ENCODE measurements around the gene POU2F2.
"Not testable (repeated sequence)": the region's sequence is repeated elsewhere in the genome, so short reads cannot be mapped to it uniquely, and the experiment has no call there.

POU2F2 gene

DNA sequence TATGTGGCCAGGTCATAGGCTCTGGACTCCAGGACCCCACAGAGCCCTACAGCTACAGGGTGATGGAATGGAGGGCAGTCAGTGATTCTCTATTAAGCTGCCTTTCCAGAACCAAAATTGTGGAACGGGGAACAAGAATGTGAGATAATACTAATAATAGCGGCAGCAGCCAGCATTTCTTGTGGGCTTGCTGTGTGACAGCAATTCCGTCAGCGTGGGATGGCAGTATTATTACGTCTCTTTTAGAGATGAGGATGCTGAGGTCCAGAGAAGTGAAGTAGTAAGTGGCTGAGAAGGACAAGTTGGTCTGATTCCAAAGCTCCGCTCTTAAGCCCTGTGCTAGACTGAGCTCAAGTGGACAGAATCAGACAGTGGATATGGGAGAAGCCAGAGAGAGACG, 86.7 kb downstream of the POU2F2 start:
- no peak overlapping the region for H3K4me3 ChIP-seq (ENCODE audit: low read depth in 1 of 2, low read length in 2 of 2)
- no peaks in the 10 kb centered on the region for H3K27me3 ChIP-seq (ENCODE audit: control insufficient read depth in 1 of 2, insufficient read depth in 2 of 2, low read length in 2 of 2)
- H3K27ac ChIP-seq (ENCODE audit: low read depth, low read length), result no peak overlapping the region
- H3K9me3 ChIP-seq (ENCODE audit: control insufficient read depth in 1 of 2, low read length in 2 of 2), result no peaks in the 10 kb centered on the region
- peaks cover 6 to 10% of the 10 kb centered on the region in 2 donors for H3K4me1 ChIP-seq (ENCODE audit: control insufficient read depth in 1 of 2, insufficient read depth in 2 of 2, low read length in 2 of 2)
- no peaks in the 10 kb centered on the region for H3K36me3 ChIP-seq (ENCODE audit: control insufficient read depth in 1 of 2, insufficient read depth in 2 of 2, low read length in 2 of 2)
- H3K9ac ChIP-seq (ENCODE audit: low read depth in 1 of 2, low read length in 2 of 2), result no peak overlapping the region

DNA sequence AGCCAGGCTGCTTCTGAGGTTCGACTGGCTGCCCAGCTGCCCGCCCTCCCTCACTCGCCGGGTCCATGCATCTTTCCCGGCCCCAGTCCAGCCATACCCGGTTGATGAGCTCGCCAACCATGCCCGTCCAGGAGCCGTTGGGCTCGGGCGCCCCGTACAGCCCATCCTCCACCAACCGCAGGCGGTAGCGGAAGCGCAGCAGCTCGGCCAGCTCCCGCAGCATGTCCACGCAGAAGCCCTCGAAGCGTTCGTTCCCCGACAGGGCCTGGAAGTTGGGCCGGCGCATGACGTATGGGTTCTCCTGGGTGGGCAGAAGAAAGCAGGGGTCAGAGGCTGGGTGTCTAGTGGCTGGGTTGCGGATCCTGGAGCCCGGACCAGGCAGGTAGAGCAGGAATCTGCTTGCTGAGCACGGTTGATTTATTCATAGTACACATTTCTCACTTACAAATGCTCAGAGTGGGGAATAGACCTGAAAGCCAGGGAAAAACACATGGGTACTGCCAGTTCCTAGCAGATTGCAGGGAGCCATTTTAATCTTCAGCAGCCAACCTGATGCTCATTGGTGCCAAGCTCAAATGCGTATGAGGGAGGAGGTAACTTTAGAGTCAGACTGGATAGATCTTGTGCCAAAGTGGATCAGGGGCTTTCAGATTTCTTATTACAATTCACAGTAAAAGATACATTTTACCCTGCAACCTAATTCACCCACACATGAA, 89.6 kb downstream of the POU2F2 start:
- no peak overlapping the region for H3K9ac ChIP-seq (ENCODE audit: low read depth in 1 of 2, low read length in 2 of 2)
- H3K9me3 ChIP-seq (ENCODE audit: control insufficient read depth in 1 of 2, low read length in 2 of 2), result no peaks in the 10 kb centered on the region
- no peaks in the 10 kb centered on the region for H3K27me3 ChIP-seq (ENCODE audit: control insufficient read depth in 1 of 2, insufficient read depth in 2 of 2, low read length in 2 of 2)
- H3K27ac ChIP-seq (ENCODE audit: low read depth, low read length), result no peak overlapping the region
- no peak overlapping the region for H3K4me3 ChIP-seq (ENCODE audit: low read depth in 1 of 2, low read length in 2 of 2)
- no peaks in the 10 kb centered on the region for H3K36me3 ChIP-seq (ENCODE audit: control insufficient read depth in 1 of 2, insufficient read depth in 2 of 2, low read length in 2 of 2)
- no peaks in the 10 kb centered on the region for H3K4me1 ChIP-seq (ENCODE audit: control insufficient read depth in 1 of 2, insufficient read depth in 2 of 2, low read length in 2 of 2)

DNA sequence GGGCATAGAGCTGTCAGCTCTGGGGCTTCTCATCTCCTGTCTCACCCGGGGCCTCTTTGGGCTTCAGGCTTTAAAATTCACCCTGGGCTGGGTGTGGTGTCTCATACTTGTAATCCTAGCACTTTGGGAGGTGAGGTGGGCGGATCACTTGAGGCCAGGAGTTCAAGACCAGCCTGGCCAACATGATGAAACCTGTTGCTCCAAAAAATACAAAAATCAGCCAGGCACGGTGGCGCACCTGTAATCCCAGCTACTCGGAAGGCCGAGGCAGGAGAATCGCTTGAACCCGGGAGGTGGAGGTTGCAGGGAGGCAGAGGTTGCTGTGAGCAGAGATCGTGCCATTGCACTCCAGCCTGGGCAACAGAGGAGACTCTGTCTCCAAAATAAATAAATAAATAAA, 91.8 kb downstream of the POU2F2 start:
- not testable (repeated sequence) for H3K27me3 ChIP-seq (ENCODE audit: control insufficient read depth in 1 of 2, insufficient read depth in 2 of 2, low read length in 2 of 2); H3K9me3 ChIP-seq (ENCODE audit: control insufficient read depth in 1 of 2, low read length in 2 of 2); H3K4me3 ChIP-seq (ENCODE audit: low read depth in 1 of 2, low read length in 2 of 2); H3K4me1 ChIP-seq (ENCODE audit: control insufficient read depth in 1 of 2, insufficient read depth in 2 of 2, low read length in 2 of 2); H3K36me3 ChIP-seq (ENCODE audit: control insufficient read depth in 1 of 2, insufficient read depth in 2 of 2, low read length in 2 of 2); H3K9ac ChIP-seq (ENCODE audit: low read depth in 1 of 2, low read length in 2 of 2); H3K27ac ChIP-seq (ENCODE audit: low read depth, low read length)

DNA sequence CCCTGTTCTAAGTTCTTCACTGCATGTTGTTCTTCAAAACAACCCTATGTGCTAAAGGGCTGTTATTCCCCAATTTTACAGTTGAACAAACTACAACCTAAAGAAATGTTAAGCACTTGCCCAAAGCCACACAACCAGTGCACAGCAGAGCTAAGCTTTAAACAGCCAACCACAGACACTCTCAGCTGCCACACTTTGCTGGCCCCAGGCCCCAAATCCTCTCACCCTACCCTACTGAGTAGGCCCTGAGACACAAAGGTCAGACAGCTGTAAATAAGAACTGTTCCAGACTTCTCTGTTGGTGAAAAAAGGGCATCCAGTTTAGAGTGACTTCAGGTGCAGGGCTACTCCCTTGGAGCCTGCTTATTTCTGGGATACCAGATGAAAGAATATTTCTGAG, 92.2 kb downstream of the POU2F2 start:
- Histone ChIP-seq H3K27ac (ENCODE audit: low read depth, low read length) (no peak overlapping the region), H3K27me3 (ENCODE audit: control insufficient read depth in 1 of 2, insufficient read depth in 2 of 2, low read length in 2 of 2) (no peaks in the 10 kb centered on the region), H3K36me3 (ENCODE audit: control insufficient read depth in 1 of 2, insufficient read depth in 2 of 2, low read length in 2 of 2) (no peaks in the 10 kb centered on the region), H3K4me3 (ENCODE audit: low read depth in 1 of 2, low read length in 2 of 2) (no peak overlapping the region), H3K9ac (ENCODE audit: low read depth in 1 of 2, low read length in 2 of 2) (no peak overlapping the region), H3K9me3 (ENCODE audit: control insufficient read depth in 1 of 2, low read length in 2 of 2) (no peaks in the 10 kb centered on the region), H3K4me1 (ENCODE audit: control insufficient read depth in 1 of 2, insufficient read depth in 2 of 2, low read length in 2 of 2) (no peaks in the 10 kb centered on the region)

DNA sequence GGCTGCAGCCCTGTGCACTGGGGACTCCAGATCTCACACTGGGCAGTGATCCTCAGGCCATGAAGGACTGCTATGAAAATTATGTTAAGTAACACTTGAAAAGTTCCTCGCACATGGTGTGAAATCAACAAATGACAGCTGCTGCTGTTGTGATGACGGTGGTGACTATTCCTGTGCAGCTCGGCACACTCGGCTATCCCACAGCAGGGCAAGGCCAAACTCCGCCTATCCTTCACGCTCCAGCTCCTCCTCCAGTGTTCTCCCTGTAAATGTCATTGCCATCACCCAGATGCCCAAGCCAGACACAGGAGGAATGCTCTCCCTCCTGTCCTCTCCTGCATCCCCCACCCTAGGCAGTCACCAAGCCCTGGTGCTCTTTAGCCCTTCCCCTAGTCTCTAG, 93.6 kb downstream of the POU2F2 start:
- H3K9ac ChIP-seq (ENCODE audit: low read depth in 1 of 2, low read length in 2 of 2), result no peak overlapping the region
- no peaks in the 10 kb centered on the region for H3K9me3 ChIP-seq (ENCODE audit: control insufficient read depth in 1 of 2, low read length in 2 of 2)
- no peaks in the 10 kb centered on the region for H3K27me3 ChIP-seq (ENCODE audit: control insufficient read depth in 1 of 2, insufficient read depth in 2 of 2, low read length in 2 of 2)
- H3K27ac ChIP-seq (ENCODE audit: low read depth, low read length), result no peak overlapping the region
- H3K4me3 ChIP-seq (ENCODE audit: low read depth in 1 of 2, low read length in 2 of 2), result no peak overlapping the region
- H3K36me3 ChIP-seq (ENCODE audit: control insufficient read depth in 1 of 2, insufficient read depth in 2 of 2, low read length in 2 of 2), result no peaks in the 10 kb centered on the region
- no peaks in the 10 kb centered on the region for H3K4me1 ChIP-seq (ENCODE audit: control insufficient read depth in 1 of 2, insufficient read depth in 2 of 2, low read length in 2 of 2)

DNA sequence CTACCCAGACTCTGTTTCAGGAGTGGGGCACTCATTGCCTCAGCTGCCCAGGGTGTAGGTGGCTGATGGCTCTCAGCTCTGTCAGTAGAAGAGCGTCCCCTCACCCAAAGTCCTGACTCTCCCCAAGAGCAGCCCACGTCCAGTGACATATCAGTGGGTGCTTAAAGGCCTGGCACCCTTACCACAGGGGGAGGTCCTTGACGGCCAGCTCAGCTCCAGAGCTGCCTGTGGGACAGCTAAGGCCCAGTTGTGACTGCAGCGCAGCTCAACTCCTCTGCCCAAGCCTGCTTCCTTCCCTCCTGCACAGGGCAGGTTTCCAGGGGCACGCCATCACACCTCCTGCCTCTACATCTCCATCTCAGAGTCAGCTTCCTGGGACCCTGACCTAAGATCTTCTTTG, 94.6 kb downstream of the POU2F2 start:
- no peaks in the 10 kb centered on the region for H3K27me3 ChIP-seq (ENCODE audit: control insufficient read depth in 1 of 2, insufficient read depth in 2 of 2, low read length in 2 of 2)
- no peak overlapping the region for H3K27ac ChIP-seq (ENCODE audit: low read depth, low read length)
- H3K9ac ChIP-seq (ENCODE audit: low read depth in 1 of 2, low read length in 2 of 2), result no peak overlapping the region
- H3K36me3 ChIP-seq (ENCODE audit: control insufficient read depth in 1 of 2, insufficient read depth in 2 of 2, low read length in 2 of 2), result no peaks in the 10 kb centered on the region
- H3K9me3 ChIP-seq (ENCODE audit: control insufficient read depth in 1 of 2, low read length in 2 of 2), result no peaks in the 10 kb centered on the region
- H3K4me3 ChIP-seq (ENCODE audit: low read depth in 1 of 2, low read length in 2 of 2), result no peak overlapping the region
- H3K4me1 ChIP-seq (ENCODE audit: control insufficient read depth in 1 of 2, insufficient read depth in 2 of 2, low read length in 2 of 2), result no peaks in the 10 kb centered on the region

Data from duodenal mucosa (tissue), 2 donors.